Neuron (in vitro differentiated cells): ENCODE measurements around the gene METRNL.
"Not testable (repeated sequence)": the region's sequence is repeated elsewhere in the genome, so short reads cannot be mapped to it uniquely, and the experiment has no call there.

Source experiments
- H2AFZ ChIP-seq: one replicate; pipeline ENCODE4 v1.6.1; 2013; ENCODE audit warnings: low read depth, mild to moderate bottlenecking, inconsistent platforms, low read length, moderate library complexity
- H3K27me3 ChIP-seq: one replicate; pipeline ENCODE4 v1.6.1; 2013; ENCODE audit warnings: low read length; ENCODE audit not compliant: insufficient read depth
- H3K36me3 ChIP-seq: one replicate; pipeline ENCODE4 v1.6.1; 2013; ENCODE audit warnings: low read length; ENCODE audit not compliant: insufficient read depth
- H3K4me1 ChIP-seq: one replicate; pipeline ENCODE4 v1.6.1; 2013; ENCODE audit warnings: low read length; ENCODE audit not compliant: insufficient read depth
- H3K4me3 ChIP-seq: 2 replicates; pipeline ENCODE4 v1.5.1; 2013; ENCODE audit warnings: mild to moderate bottlenecking, low read length, moderate library complexity
- H3K9me3 ChIP-seq: one replicate; pipeline ENCODE4 v1.6.1; 2013; ENCODE audit warnings: low read length

The METRNL gene

DNA sequence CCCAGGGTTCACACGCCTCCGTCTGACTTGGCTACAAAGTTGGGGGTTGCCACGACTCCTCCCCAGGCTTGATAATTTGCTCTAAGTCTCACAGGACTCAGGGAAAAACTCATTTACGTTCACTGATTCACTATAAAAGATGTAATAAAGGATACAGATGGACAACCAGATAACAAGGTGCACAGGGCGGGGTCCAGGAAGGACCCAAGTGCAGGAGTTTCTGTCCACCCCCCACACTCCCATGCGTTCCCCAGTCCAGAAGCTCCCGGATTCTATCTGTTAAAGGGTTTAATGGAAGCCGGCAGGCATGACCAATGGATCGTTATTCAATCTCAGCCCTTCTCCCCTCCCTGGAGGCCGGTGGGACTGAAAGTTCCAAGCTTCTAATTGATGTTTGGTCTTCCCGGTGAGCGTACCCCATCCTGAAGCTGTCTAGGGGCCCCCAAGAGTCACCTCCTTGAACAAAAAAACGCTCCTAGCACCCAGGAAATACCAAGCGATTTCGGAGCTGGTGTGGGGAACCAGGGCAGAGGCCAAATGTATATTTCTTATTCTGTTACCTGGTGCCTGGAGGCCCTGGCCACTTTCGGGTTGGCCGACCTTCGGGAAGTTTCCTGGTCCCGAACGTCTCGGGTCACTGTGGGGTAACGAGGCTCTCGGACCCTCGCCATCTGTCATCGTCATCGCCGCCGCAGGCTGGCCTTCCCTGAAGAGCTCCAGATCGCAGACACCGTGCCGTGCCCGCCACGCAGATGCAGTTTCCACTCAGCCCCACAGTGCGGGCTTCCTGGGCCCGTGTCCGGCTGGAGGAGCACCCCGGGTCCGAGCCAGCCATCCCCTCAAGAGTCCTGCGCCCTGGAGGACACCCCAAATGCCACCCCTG, 13.5 kb upstream of the METRNL start:
- Histone ChIP-seq H3K27me3 (peaks cover 4% of the 10 kb centered on the region), H2AFZ (no peak overlapping the region), H3K4me3 (no peak overlapping the region), H3K9me3 (no peaks in the 10 kb centered on the region), H3K4me1 (peaks cover 13% of the 10 kb centered on the region), H3K36me3 (no peaks in the 10 kb centered on the region)

DNA sequence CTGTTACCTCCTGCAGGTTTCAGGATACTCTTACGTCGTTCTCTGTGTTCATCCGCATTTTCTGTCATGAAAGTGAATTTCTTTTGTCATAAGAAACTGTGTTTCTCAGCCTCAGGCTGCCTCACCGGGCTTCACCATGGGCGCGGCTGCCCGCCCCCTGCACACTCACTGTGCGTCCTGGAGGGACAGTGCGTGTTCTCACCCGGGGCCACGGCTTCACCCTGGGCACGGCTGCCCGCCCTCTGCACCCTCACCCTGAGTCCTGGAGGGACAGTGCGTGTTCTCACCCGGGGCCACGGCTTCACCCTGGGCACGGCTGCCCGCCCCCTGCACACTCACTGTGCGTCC, 12.9 kb upstream of the METRNL start:
- not testable (repeated sequence) for H3K9me3 ChIP-seq

DNA sequence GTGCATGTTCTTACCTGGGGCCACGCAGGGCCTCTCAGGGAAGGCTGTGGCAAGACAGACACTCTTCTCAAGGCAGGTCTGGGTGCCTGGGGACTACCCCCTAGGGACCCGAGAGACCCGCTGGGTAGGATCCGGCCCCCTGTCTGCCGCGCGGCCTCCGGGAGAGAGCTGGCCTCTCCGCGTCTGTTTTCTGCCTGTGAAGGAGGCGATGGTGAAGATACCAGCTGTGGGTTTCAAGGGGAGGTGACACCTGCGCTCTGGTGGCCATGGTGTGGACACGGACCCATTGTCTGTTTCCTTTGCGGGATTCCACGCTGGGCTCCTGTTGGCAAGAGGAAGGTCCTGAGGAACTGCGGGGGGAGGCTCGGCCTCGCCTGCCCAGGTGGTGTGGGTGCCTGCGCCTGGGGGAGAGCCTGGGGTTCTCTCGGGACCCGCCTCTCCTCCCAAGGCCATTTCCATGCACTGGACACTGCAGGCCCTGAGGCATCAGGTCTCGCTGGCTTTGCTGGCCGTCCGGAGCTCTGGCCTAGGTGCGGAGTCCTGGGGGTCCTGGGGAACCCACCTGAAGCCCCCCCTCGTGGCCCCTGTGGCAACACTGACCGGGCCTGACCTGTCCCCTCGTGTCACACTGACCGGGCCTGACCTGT, 12.2 kb upstream of the METRNL start:
- H3K4me3 ChIP-seq = no peak overlapping the region
- H3K27me3 ChIP-seq = peaks cover 4% of the 10 kb centered on the region
- H2AFZ ChIP-seq = no peak overlapping the region
- no peaks in the 10 kb centered on the region for H3K9me3 ChIP-seq
- H3K36me3 ChIP-seq = no peaks in the 10 kb centered on the region
- peaks cover 23% of the 10 kb centered on the region for H3K4me1 ChIP-seq

More for the DNA sequence above, 12.9 kb upstream of the METRNL start:
- H3K4me3 ChIP-seq, H3K36me3 ChIP-seq, H2AFZ ChIP-seq, H3K27me3 ChIP-seq: not testable (repeated sequence)
- H3K4me1 ChIP-seq = peaks cover 17% of the 10 kb centered on the region

- H3K9me3 ChIP-seq = no peaks in the 10 kb centered on the region
- H2AFZ ChIP-seq = no peak overlapping the region
- no peak overlapping the region for H3K4me3 ChIP-seq
- H3K27me3 ChIP-seq = peaks cover 4% of the 10 kb centered on the region
- no peaks in the 10 kb centered on the region for H3K36me3 ChIP-seq
- H3K4me1 ChIP-seq = peaks cover 24% of the 10 kb centered on the region
Observed at GRCh38 chr17:83067718-83068261, 11.6 kb upstream of the METRNL start.

DNA sequence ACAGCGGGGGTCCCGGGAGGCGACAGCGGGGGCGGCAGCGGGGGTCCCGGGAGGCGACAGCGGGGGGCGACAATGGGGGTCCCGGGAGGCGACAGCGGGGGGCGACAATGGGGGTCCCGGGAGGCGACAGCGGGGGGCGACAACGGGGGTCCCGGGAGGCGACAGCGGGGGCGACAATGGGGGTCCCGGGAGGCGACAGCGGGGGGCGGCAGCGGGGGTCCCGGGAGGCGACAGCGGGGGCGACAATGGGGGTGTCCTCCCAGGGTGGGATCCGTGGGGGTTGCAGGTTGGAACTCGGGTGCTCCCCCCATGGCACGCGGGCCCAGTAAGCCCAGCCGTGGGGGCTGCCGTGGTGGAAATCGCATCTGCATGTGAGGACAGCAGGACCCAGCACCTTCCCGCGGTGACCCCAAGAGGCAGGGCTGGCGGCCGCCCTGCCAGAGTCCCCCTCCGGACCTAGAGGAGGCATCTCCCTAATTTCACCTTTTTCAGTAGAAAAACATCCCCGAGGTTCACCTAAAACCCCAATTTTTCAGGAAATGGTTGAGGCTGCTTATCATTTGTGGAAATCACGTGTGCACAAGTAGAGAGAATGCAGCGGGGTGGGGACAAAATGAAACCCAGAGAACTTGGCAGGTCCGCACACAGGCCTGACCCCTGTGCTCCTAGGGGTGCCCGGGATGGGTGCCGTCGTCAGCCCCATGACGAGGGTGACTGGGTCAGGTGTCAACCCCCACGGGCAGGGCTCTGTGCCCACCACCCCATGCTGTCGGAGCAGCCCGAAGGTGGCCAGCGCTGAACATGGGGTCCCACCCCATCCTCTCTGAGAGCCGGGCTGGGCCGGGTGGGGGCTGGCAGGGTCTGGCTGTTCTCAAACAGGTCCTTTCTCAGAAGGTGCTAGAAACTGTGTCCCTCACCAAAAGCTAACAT, 10.5 kb upstream of the METRNL start:
- H2AFZ ChIP-seq = no peak overlapping the region
- no peaks in the 10 kb centered on the region for H3K36me3 ChIP-seq
- peaks cover 24% of the 10 kb centered on the region for H3K4me1 ChIP-seq
- no peak overlapping the region for H3K4me3 ChIP-seq
- H3K9me3 ChIP-seq = no peaks in the 10 kb centered on the region
- H3K27me3 ChIP-seq = no peaks in the 10 kb centered on the region

DNA sequence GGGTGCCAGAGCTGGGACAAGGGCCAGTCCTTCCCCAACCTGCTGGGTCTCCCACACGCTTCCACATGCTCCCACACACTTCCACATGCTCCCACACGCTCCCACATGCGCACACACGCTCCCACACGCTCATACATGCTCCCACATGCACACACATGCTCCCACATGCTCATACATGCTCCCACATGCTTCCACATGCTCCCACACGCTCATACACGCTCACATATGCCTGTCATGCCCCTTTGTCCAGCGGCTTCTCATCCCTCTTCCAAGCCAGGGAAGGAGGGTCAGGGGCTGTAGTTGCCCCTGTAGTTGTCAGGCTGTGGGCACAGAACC, 9.9 kb upstream of the METRNL start:
- H3K4me3 ChIP-seq = no peak overlapping the region
- H3K4me1 ChIP-seq = peaks cover 24% of the 10 kb centered on the region
- no peaks in the 10 kb centered on the region for H3K27me3 ChIP-seq
- H2AFZ ChIP-seq = no peak overlapping the region
- no peaks in the 10 kb centered on the region for H3K9me3 ChIP-seq
- H3K36me3 ChIP-seq = no peaks in the 10 kb centered on the region

- Histone ChIP-seq H3K36me3 (no peaks in the 10 kb centered on the region), H2AFZ (no peak overlapping the region), H3K4me3 (no peak overlapping the region), H3K9me3 (no peaks in the 10 kb centered on the region), H3K4me1 (peaks cover 24% of the 10 kb centered on the region), H3K27me3 (peaks cover 5% of the 10 kb centered on the region)
Observed at GRCh38 chr17:83069931-83070742, 9.3 kb upstream of the METRNL start.

DNA sequence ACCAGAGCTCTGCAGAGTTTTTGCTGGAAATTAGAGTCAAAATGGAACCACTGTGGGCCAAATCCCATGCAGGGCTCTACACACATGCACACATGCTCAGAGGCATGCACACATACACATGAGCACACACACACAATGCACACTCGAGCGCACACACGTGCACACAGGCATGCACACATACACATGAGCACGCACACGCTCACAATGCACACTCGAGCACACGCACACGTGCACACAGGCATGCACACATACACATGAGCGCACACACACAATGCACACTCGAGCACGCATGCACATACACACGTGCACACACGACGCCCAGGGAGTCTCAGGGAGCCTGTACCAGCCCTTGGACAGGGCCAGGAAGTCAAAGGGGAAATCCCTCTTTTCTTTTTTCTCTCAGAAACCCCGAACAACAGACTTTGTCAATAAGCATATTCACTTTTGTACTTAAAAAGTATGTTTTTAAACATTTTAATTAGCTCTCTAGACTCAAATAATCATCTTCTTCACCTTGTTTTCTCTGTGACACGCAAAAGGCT, 8.5 kb upstream of the METRNL start:
- Histone ChIP-seq H3K4me3 (no peak overlapping the region), H3K4me1 (peaks cover 24% of the 10 kb centered on the region), H3K9me3 (no peaks in the 10 kb centered on the region), H2AFZ (no peak overlapping the region), H3K36me3 (no peaks in the 10 kb centered on the region), H3K27me3 (peaks cover 5% of the 10 kb centered on the region)

- Histone ChIP-seq H2AFZ (no peak overlapping the region), H3K4me1 (peaks cover 24% of the 10 kb centered on the region), H3K27me3 (peaks cover 7% of the 10 kb centered on the region), H3K9me3 (no peaks in the 10 kb centered on the region), H3K36me3 (no peaks in the 10 kb centered on the region), H3K4me3 (no peak overlapping the region)
Observed at GRCh38 chr17:83071365-83071764, 8.0 kb upstream of the METRNL start.

GRCh38 chr17:83071966-83072562, 7.3 kb upstream of the METRNL start:
- peaks cover 6% of the 10 kb centered on the region for H3K9me3 ChIP-seq

GRCh38 chr17:83072600-83073358, 6.6 kb upstream of the METRNL start:
- Histone ChIP-seq H3K4me3 (no peak overlapping the region), H3K27me3 (peaks cover 21% of the 10 kb centered on the region), H3K4me1 (peaks cover 24% of the 10 kb centered on the region), H3K9me3 (peaks cover 6% of the 10 kb centered on the region), H3K36me3 (no peaks in the 10 kb centered on the region), H2AFZ (no peak overlapping the region)

More at GRCh38 chr17:83071966-83072562, 7.3 kb upstream of the METRNL start:
- Histone ChIP-seq H2AFZ (no peak overlapping the region), H3K4me1 (peaks cover 24% of the 10 kb centered on the region), H3K27me3 (peaks cover 14% of the 10 kb centered on the region), H3K4me3 (no peak overlapping the region), H3K36me3 (no peaks in the 10 kb centered on the region)
